Endothelial cell of umbilical vein (primary cell): Measurements from ENCODE around the gene CCDC39. TPM values are rescaled to one million over a fixed set of nuclear protein-coding genes. Genes with fewer than 3 reads are reported as not detected.

ENCODE experiments used
- BruUV-seq: library from RNA; stranded (reverse); fragments of 400-500 nt; replicated peaks from 2 replicates; lab custom pipeline; 2021; lab: Mats Ljungman, UMichigan
- CTCF ChIA-PET: fragments of 300-600, 350-600 bp; sonication (Branson Sonifier 250); formaldehyde crosslinking; loops from one replicate; lab custom pipeline; 2021; ENCODE audit warnings: antibody characterized with exemption, inconsistent platforms; lab: Charles Lee
- POLR2A ChIA-PET: fragments of 300-600, 350-600 bp; sonication (Branson Sonifier 250); formaldehyde crosslinking; loops from one replicate; lab custom pipeline; 2021; ENCODE audit warnings: antibody characterized with exemption, inconsistent platforms; lab: Charles Lee
- DNase-seq: peaks from one replicate; pipeline ENCODE4 v3.0.0-alpha.2; 2011; ENCODE audit warnings: low read depth, low spot score
- FAIRE-seq: peaks from 2 replicates; lab custom pipeline; 2011; peaks lifted over from hg19 to GRCh38; lab: Jason Lieb, UNC
- H2AFZ ChIP-seq: 2 replicates; pipeline ENCODE4 v1.6.0; 2012; ENCODE audit warnings: low read depth, low read length, control low read depth, inconsistent platforms
- H3K27ac ChIP-seq: 2 replicates; pipeline ENCODE4 v1.5.1; 2011; ENCODE audit warnings: low read depth, mild to moderate bottlenecking, control low read depth, low read length, moderate library complexity; ENCODE audit not compliant: insufficient read depth
- H3K27me3 ChIP-seq, 2 experiments: 2 replicates each; pipeline versions ENCODE4 v1.6.0 to v1.6.1; 2011; ENCODE audit warnings: low read length in 2 of 2, mixed read lengths in 1 of 2; ENCODE audit not compliant: control insufficient read depth in 2 of 2, insufficient read depth in 2 of 2
- H3K36me3 ChIP-seq, 2 experiments: 2 replicates in 1 of 2; 3 replicates in 1 of 2; pipeline ENCODE4 v1.5.1; 2011; ENCODE audit warnings: low read length in 2 of 2, mild to moderate bottlenecking in 1 of 2, moderate library complexity in 1 of 2; ENCODE audit not compliant: control insufficient read depth in 2 of 2, insufficient read depth in 2 of 2; ENCODE audit errors: extremely low read depth in 1 of 2
- H3K4me1 ChIP-seq: 3 replicates; pipeline ENCODE4 v1.5.1; 2011; ENCODE audit warnings: mild to moderate bottlenecking, low read length; ENCODE audit not compliant: control insufficient read depth, insufficient read depth; ENCODE audit errors: extremely low read depth
- H3K4me2 ChIP-seq: 2 replicates; pipeline ENCODE4 v1.6.1; 2011; ENCODE audit warnings: low read length, control low read depth, mixed read lengths; ENCODE audit not compliant: insufficient read depth
- H3K4me3 ChIP-seq, 3 experiments: fragments of 200-600 bp in 1 of 3; sonication (generic), shearing (Covaris generic) in 1 of 3; replicated peaks in 1 of 3; 2 replicates each; pipeline ENCODE4 v1.5.1; 2011 to 2016; ENCODE audit warnings: control low read depth in 3 of 3, low read length in 3 of 3, mild to moderate bottlenecking in 2 of 3, inconsistent platforms in 1 of 3, low read depth in 1 of 3, moderate library complexity in 1 of 3; ENCODE audit not compliant: insufficient read depth in 1 of 3
- H3K79me2 ChIP-seq: 2 replicates; pipeline ENCODE4 v1.6.0; 2012; ENCODE audit warnings: low read length, inconsistent platforms; ENCODE audit not compliant: control insufficient read depth, insufficient read depth
- H3K9ac ChIP-seq: replicated peaks from 2 replicates; pipeline ENCODE3; 2011; ENCODE audit warnings: low read length, control low read depth; ENCODE audit not compliant: insufficient read depth; ENCODE audit errors: extremely low read depth
- H3K9me1 ChIP-seq: replicated peaks from 3 replicates; pipeline ENCODE4 v1.6.0; 2011; ENCODE audit warnings: mild to moderate bottlenecking, low read length; ENCODE audit not compliant: control insufficient read depth, insufficient read depth; ENCODE audit errors: extremely low read depth
- H3K9me3 ChIP-seq: replicated peaks from 2 replicates; pipeline ENCODE4 v1.5.1; 2012; ENCODE audit warnings: low read length, inconsistent platforms; ENCODE audit not compliant: control insufficient read depth, insufficient read depth
- H4K20me1 ChIP-seq: replicated peaks from 2 replicates; pipeline ENCODE3; 2011; ENCODE audit warnings: mild to moderate bottlenecking, low read length; ENCODE audit not compliant: control insufficient read depth, insufficient read depth; ENCODE audit errors: extremely low read depth
- EZH2 ChIP-seq: IDR thresholded peaks from 2 replicates; pipeline ENCODE4 v1.6.1; 2012; ENCODE audit warnings: borderline replicate concordance, low read depth, mild to moderate bottlenecking, moderate library complexity, low read length, inconsistent platforms; ENCODE audit not compliant: severe bottlenecking
- FOS ChIP-seq: IDR thresholded peaks from 2 replicates; pipeline ENCODE4 v1.6.1; 2011; ENCODE audit warnings: mild to moderate bottlenecking, low read length, moderate library complexity, borderline replicate concordance; ENCODE audit not compliant: insufficient read depth
- GATA2 ChIP-seq: IDR thresholded peaks from 2 replicates; pipeline ENCODE4 v1.7.0; 2011; ENCODE audit warnings: low read depth, mild to moderate bottlenecking, moderate library complexity, mixed read lengths, low read length; ENCODE audit not compliant: insufficient read length, insufficient read depth
- JUN ChIP-seq: IDR thresholded peaks from 2 replicates; pipeline ENCODE4 v1.6.1; 2011; ENCODE audit warnings: borderline replicate concordance, low read depth; ENCODE audit not compliant: insufficient read length, insufficient read depth
- MYC ChIP-seq: IDR thresholded peaks from one replicate; pipeline ENCODE4 v1.6.1; 2011; ENCODE audit warnings: mild to moderate bottlenecking, low read depth, low read length
- POLR2A ChIP-seq: IDR thresholded peaks from 2 replicates; pipeline ENCODE4 v1.6.1; 2012; ENCODE audit warnings: low read depth, mild to moderate bottlenecking, control low read depth, low read length
- POLR2AphosphoS5 ChIP-seq: IDR thresholded peaks from 2 replicates; pipeline ENCODE4 v1.6.1; 2012; ENCODE audit warnings: low read depth, mild to moderate bottlenecking, control low read depth, low read length, moderate library complexity; ENCODE audit not compliant: insufficient read depth
- dilution Hi-C: fragments of 300-500 bp; cut with MboI; formaldehyde crosslinking; loops from one replicate; pipeline ENCODE4 v1.15.0; 2019; ENCODE audit warnings: low sequenced_read_pairs; ENCODE audit not compliant: extremely low pct_ligation_motif_present
- intact Hi-C: fragments of 100-400 bp; cut with micrococcal nuclease; formaldehyde crosslinking; loops from one replicate; pipeline ENCODE4 v1.10.0; 2022
- polyA plus RNA-seq, 4 experiments: library from polyadenylated mRNA; depleted of rRNA in 3 of 4; stranded (reverse) in 3 of 4; unstranded in 1 of 4; fragments of >200 nt; gene quantifications; 2 replicates each; pipeline versions ENCODE4 v1.2.1 to v1.2.3, GENCODE V29; 2011 to 2012; ENCODE audit warnings: missing spikeins in 1 of 4
- total RNA-seq: library from RNA; stranded (reverse); gene quantifications from 2 replicates; pipeline ENCODE4 v1.2.3, GENCODE V29; 2021
- TF ChIP-seq, protein P1 (sequence below): IDR thresholded peaks from 2 replicates; pipeline ENCODE4 v1.6.1; 2011; ENCODE audit not compliant: insufficient read depth, insufficient read length
- TF ChIP-seq, protein P2 (sequence below), 2 donors: IDR thresholded peaks; 1 replicate in 1 of 2; 2 replicates in 1 of 2; pipeline ENCODE4 v1.5.1; 2011; ENCODE audit warnings: low read length in 2 of 2, mild to moderate bottlenecking in 2 of 2, moderate library complexity in 2 of 2, control low read depth in 1 of 2, inconsistent platforms in 1 of 2, low read depth in 1 of 2; ENCODE audit not compliant: insufficient read depth in 1 of 2; ENCODE audit errors: extremely low read depth in 1 of 2

CCDC39 gene
- total and polyA plus RNA-seq, 2 donors (not counting 3 experiments of a cell fraction or from before 2014, with no cell fraction given), result not detected

DNA sequence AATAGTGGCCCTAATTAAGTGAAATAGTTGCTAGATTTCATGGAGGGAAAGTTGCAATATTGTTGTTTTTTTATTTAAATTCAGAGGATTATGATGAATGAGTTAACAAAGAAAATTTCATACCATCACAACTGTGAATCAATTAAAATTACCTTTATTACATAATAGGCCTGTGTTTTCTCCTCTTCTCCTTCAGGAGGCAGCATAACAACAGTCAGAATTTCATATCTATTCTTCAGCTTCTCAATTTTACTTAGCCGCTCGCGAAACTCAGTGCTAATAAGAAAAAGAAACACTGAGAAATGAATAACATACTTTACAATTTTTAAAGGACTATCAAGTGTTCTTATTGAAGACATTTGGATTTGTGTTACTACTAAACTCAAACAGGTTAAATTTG, 48.0 kb downstream of the CCDC39 start:
- H3K27ac ChIP-seq, result no peak overlapping the region

More for the DNA sequence above, 48.0 kb downstream of the CCDC39 start:
- Histone ChIP-seq H3K9me3 (no peaks in the 10 kb centered on the region), H3K36me3 (peaks cover 0 to 3% of the 10 kb centered on the region in 2 experiments), H4K20me1 (no peaks in the 10 kb centered on the region), H3K4me2 (no peak overlapping the region), H2AFZ (no peak overlapping the region), H3K4me3 (no peak overlapping the region), H3K9ac (no peak overlapping the region), H3K27me3 (peaks cover 0 to 3% of the 10 kb centered on the region in 2 experiments), H3K4me1 (peaks cover 11% of the 10 kb centered on the region), H3K9me1 (no peaks in the 10 kb centered on the region), H3K79me2 (no peaks in the 10 kb centered on the region)
- intact Hi-C loops (no loop called here), dilution Hi-C loops (no loop called here)
- no TSS peak for BruUV-seq
- CTCF ChIA-PET, result interaction anchor here (1.0 kb wide), 3 partner anchors 11 to 224 kb away, joined by 3 read pairs; no protein-coding TSS in a partner anchor
- FAIRE-seq (no peak), DNase-seq (no peak)
- POLR2A ChIA-PET, result no interaction called here
- TF ChIP-seq, protein P1, sequence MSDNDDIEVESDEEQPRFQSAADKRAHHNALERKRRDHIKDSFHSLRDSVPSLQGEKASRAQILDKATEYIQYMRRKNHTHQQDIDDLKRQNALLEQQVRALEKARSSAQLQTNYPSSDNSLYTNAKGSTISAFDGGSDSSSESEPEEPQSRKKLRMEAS, result no peak
- no peak for TF ChIP-seq POLR2AphosphoS5
- no peak for TF ChIP-seq GATA2
- no peak for TF ChIP-seq EZH2
- TF ChIP-seq POLR2A, result no peak
- TF ChIP-seq FOS, result no peak
- TF ChIP-seq, protein P2, sequence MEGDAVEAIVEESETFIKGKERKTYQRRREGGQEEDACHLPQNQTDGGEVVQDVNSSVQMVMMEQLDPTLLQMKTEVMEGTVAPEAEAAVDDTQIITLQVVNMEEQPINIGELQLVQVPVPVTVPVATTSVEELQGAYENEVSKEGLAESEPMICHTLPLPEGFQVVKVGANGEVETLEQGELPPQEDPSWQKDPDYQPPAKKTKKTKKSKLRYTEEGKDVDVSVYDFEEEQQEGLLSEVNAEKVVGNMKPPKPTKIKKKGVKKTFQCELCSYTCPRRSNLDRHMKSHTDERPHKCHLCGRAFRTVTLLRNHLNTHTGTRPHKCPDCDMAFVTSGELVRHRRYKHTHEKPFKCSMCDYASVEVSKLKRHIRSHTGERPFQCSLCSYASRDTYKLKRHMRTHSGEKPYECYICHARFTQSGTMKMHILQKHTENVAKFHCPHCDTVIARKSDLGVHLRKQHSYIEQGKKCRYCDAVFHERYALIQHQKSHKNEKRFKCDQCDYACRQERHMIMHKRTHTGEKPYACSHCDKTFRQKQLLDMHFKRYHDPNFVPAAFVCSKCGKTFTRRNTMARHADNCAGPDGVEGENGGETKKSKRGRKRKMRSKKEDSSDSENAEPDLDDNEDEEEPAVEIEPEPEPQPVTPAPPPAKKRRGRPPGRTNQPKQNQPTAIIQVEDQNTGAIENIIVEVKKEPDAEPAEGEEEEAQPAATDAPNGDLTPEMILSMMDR (IDR thresholded peaks at IDR 0.05; ENCODE audit: extremely low read depth in 1 of 2, insufficient read depth in 1 of 2, low read depth in 1 of 2, low read length in 2 of 2), result no peak
- TF ChIP-seq MYC, result no peak
- no peak for TF ChIP-seq JUN
